ENCODE results near the gene CPSF7. TPM values are rescaled to one million over a fixed set of nuclear protein-coding genes. Genes with fewer than 3 reads are reported as not detected.
A peak's percentile ranks its signal among the peaks of the same experiment; 100 is the strongest.
"Not testable (repeated sequence)": the region's sequence is repeated elsewhere in the genome, so short reads cannot be mapped to it uniquely, and the experiment has no call there.

The CPSF7 gene
- polyA plus RNA-seq, 3 donors, result 99.7 to 121 (median 109) TPM

GRCh38 chr11:61406991-61407728, 22.6 kb downstream of the CPSF7 start:
- DNase-seq (ENCODE audit: extremely low read depth in 1 of 11, low read depth in 9 of 11, low spot score in 4 of 11), result no peak

GRCh38 chr11:61406067-61406466, 23.7 kb downstream of the CPSF7 start:
- no peak for DNase-seq (ENCODE audit: extremely low read depth in 1 of 11, low read depth in 9 of 11, low spot score in 4 of 11)

- DNase-seq (ENCODE audit: extremely low read depth in 1 of 11, low read depth in 9 of 11, low spot score in 4 of 11), result no peak
These were observed 25.1 kb downstream of the CPSF7 start for GRCh38 chr11:61404641-61405040.

- no peak for DNase-seq (ENCODE audit: extremely low read depth in 1 of 11, low read depth in 9 of 11, low spot score in 4 of 11)
These were observed 25.7 kb downstream of the CPSF7 start for GRCh38 chr11:61404103-61404502.

- DNase-seq (ENCODE audit: extremely low read depth in 1 of 11, low read depth in 9 of 11, low spot score in 4 of 11), result no peak
These were observed 26.1 kb downstream of the CPSF7 start for GRCh38 chr11:61403658-61404057.

- no peak for DNase-seq (ENCODE audit: extremely low read depth in 1 of 11, low read depth in 9 of 11, low spot score in 4 of 11)
These were observed 28.2 kb downstream of the CPSF7 start for GRCh38 chr11:61401573-61401972.

- no peak for DNase-seq (ENCODE audit: extremely low read depth in 1 of 11, low read depth in 9 of 11, low spot score in 4 of 11)
These were observed 28.6 kb downstream of the CPSF7 start for GRCh38 chr11:61401173-61401572.

- peak in 1 of 11 donors; percentile 8 for DNase-seq (ENCODE audit: extremely low read depth in 1 of 11, low read depth in 9 of 11, low spot score in 4 of 11)
These were observed 36.7 kb downstream of the CPSF7 start for GRCh38 chr11:61392981-61393595.

- DNase-seq (ENCODE audit: extremely low read depth in 1 of 11, low read depth in 9 of 11, low spot score in 4 of 11), result no peak
These were observed 39.6 kb downstream of the CPSF7 start for GRCh38 chr11:61390161-61390560.

- no peak for DNase-seq (ENCODE audit: extremely low read depth in 1 of 11, low read depth in 9 of 11, low spot score in 4 of 11)
These were observed 45.2 kb downstream of the CPSF7 start for GRCh38 chr11:61384271-61385242.

- DNase-seq (ENCODE audit: extremely low read depth in 1 of 11, low read depth in 9 of 11, low spot score in 4 of 11), result not testable (repeated sequence)
These were observed 45.9 kb downstream of the CPSF7 start for GRCh38 chr11:61383859-61384258.

GRCh38 chr11:61380884-61381283, 48.9 kb downstream of the CPSF7 start:
- DNase-seq (ENCODE audit: extremely low read depth in 1 of 11, low read depth in 9 of 11, low spot score in 4 of 11), result no peak

GRCh38 chr11:61378713-61379313, 51.0 kb downstream of the CPSF7 start:
- DNase-seq (ENCODE audit: extremely low read depth in 1 of 11, low read depth in 9 of 11, low spot score in 4 of 11), result no peak

GRCh38 chr11:61377461-61378160, 52.2 kb downstream of the CPSF7 start:
- DNase-seq (ENCODE audit: extremely low read depth in 1 of 11, low read depth in 9 of 11, low spot score in 4 of 11), result no peak

GRCh38 chr11:61375761-61376108, 54.0 kb downstream of the CPSF7 start:
- no peak for DNase-seq (ENCODE audit: extremely low read depth in 1 of 11, low read depth in 9 of 11, low spot score in 4 of 11)

GRCh38 chr11:61372659-61373420, 56.9 kb downstream of the CPSF7 start:
- DNase-seq (ENCODE audit: extremely low read depth in 1 of 11, low read depth in 9 of 11, low spot score in 4 of 11), result no peak

GRCh38 chr11:61370349-61371005, 59.3 kb downstream of the CPSF7 start:
- no peak for DNase-seq (ENCODE audit: extremely low read depth in 1 of 11, low read depth in 9 of 11, low spot score in 4 of 11)

All from renal cortex interstitium (tissue), 11 donors.